Left cardiac atrium (tissue), 4 donors: ENCODE data around the gene IL12RB2. TPM values are rescaled to one million over a fixed set of nuclear protein-coding genes. Genes with fewer than 3 reads are reported as not detected.

Experiments used
- ATAC-seq, 2 donors: fragments of 200-7000 bp; cut with Tn5 transposase; one replicate each; pipeline ENCODE4 v1.9.1; 2020; ENCODE audit warnings: mild to moderate bottlenecking in 2 of 2, moderate library complexity in 2 of 2
- DNase-seq: peaks from one replicate; pipeline ENCODE4 v3.0.0-alpha.2; 2020
- intact Hi-C, 2 donors: fragments of 100-400 bp; cut with DNase I; formaldehyde crosslinking; loops; one replicate each; pipeline versions ENCODE4 v1.14.1 to v1.15.1; 2022 to 2023
- total RNA-seq, 2 donors: library from RNA; stranded (reverse); fragmentation: NEBNext Ultra II Directional; extraction: Animal tissue kit (Norgen Biotek cat#: 25700); gene quantifications; one replicate each; pipeline ENCODE4 v1.2.1, GENCODE V29; 2021
- donor health status: DM: no; HTN: yes; CAD: no.
- donor health status: DM: no; HTN: yes; CAD: no; lungs with severe emphysema.
- donor health status: DM: yes; HTN: yes; CAD: no.
- donor health status: Dilated cardiomyopathy.

Gene IL12RB2
- total RNA-seq, 2 donors from 2014 or later = 0.63 to 2.9 TPM

DNA sequence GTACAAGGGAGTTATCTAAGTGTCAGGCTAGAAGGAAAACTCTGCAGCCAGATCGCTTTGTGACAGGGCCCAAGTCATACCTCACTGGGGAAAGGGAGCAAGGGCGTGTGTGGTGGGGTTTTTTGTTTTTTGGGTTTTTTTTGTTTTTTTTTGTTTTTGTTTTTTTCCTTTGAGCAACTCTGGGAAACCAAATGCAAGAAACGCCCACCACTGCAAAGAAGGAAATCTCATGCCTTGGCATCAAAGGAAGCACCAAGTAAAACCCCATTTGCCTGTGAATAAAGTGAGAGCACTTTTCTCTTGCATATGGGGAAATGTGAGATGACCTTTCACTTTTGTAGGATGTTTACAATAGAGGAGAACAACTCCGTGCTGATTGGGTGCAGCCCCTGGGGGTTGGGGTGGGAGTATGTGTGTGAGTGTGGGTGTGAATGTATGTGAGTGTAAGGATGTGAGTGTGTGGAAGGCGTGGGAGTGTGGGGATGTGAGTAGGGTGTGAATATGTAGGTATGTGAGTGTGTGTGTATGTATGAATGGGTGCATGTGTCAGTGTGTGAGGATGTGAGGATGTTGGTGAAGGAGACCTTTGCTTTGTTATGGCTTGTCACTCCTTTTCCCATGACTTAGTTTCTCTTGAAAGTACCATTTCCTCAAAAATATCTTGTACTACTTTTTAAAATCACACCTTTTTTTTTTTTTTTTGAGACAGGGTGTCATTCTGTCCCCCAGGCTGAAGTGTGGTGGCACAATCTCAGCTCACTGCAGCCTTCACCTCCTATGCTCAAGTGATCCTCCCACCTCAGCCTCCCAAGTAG lies 34.6 kb downstream of the IL12RB2 start:
- no peak for DNase-seq
- intact Hi-C loops = no loop called here
- ATAC-seq = no peak

DNA sequence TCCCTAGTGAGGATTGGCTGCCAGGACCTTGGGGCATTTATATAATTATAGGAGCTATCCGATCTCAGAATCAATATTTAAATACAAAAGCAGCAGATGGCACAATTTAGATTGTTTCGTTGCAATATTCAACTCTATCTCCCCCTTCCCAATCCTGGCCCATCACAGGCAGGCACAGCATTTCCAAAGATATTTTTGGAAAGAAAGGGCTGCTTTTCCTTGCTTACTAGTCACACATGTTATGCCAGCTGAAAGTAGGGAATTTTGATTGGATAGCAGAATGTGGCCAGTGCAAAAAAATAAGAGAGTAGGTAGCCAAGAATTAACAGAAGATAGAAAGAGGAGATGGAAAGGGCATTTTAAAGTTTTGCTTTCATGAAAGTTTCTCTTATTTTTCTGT lies 37.9 kb downstream of the IL12RB2 start:
- intact Hi-C loops = no loop called here
- no peak for ATAC-seq
- no peak for DNase-seq

DNA sequence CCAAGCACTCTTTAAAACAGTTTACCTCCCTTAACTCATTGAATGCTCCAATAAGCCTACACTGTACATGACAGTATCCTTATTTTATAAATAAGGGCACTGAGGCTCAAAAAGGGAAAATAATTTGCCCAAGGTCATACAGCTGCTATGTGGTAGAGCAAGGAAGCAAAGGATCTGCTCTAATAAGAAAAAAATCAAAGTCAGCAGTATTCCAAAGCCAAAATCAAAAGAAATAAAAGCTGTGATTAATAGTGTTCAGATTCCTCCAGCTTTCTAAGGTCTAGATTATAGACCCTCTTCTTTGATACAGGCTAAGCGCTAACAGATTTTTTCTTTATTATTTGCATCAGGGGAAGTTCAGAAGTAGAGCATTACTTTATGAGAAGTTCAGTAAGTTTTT lies 39.3 kb downstream of the IL12RB2 start:
- DNase-seq = no peak
- no peak for ATAC-seq
- intact Hi-C loops = loop anchor here (2.0 kb wide), 1 partner anchor 142 kb away; no protein-coding TSS in a partner anchor

DNA sequence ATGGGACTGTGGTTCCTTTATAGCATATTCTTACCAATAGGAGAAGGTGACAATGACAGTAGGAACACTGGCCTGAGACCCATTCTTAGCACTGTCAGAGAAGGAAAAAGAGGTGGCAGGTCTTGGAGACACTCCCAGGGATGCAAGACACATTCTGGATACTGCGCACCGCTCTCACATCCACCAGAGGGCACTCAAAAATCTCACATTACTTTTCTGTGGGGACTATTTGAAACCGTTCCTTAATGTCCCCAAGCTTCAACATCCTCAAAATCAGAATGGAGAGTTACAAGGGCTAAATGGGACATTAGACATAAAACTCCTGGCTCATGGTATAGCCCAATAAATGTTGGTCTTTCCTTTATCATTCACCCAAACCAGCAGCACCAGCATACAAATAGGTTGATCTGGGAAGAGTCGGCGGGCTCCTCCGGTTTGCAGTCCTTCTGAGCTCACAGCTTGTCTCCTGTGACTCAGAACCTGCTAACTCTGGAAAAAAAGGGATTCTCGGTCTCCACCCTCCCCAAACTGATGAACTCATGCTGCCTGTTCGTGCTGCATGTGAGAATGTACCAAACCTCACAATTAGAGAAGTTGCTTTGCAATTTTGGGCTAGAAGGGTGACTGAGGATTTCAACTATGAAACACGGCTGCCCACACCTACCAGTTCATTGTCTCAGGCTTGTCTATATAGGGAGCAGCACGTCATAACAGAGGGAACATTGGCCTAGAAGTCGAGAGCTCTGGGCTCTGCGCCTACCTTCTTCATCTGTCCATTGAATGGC lies 40.2 kb downstream of the IL12RB2 start:
- intact Hi-C loops = loop anchor here (2.0 kb wide), 1 partner anchor 141 kb away; no protein-coding TSS in a partner anchor
- ATAC-seq (peak; percentile 78 to 81), DNase-seq (peak; percentile 26)

DNA sequence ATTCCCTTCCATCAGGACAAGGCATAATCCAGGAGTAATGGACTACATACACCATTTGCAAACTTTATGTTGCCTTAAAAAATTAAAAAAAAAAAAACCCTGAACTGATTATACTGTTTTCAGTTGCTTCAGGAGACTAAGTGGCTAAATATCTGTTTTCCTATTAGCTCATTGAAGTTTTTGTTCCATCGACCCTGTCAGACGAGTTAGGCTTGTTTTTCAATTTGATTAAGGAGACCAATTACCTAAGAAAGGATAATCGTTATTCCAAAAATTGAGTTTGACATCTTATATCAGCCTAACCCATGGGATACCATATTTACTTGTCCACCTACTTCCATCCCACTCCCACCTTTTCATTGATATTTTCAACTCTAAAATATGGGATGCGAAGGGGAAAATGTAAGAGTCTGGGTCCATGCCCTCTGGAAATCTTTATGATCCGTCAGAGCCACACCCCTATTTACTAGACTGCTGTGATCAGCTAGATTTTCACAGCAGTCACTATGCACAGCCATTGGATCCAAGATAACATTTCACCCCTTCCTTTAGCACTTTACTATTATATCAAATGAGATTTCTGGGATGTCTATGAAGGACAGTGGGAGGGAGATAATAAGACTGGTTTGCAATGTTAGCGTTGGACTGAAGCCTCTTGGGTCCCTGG lies 41.0 kb downstream of the IL12RB2 start:
- intact Hi-C loops = no loop called here
- no peak for DNase-seq
- no peak for ATAC-seq

DNA sequence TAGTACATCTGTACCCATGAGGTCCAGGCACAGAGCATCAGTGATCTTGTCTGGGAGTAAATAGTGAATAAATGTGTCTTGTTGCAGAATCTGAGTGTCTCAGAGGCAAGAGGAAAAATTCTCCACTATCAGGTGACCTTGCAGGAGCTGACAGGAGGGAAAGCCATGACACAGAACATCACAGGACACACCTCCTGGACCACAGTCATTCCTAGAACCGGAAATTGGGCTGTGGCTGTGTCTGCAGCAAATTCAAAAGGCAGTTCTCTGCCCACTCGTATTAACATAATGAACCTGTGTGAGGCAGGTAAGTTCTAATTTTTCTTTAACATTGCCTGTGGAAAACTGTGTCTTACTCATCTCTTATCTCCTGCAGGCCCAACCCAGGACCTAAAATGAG lies 43.1 kb downstream of the IL12RB2 start:
- DNase-seq (no peak), ATAC-seq (no peak)
- intact Hi-C loops = no loop called here

DNA sequence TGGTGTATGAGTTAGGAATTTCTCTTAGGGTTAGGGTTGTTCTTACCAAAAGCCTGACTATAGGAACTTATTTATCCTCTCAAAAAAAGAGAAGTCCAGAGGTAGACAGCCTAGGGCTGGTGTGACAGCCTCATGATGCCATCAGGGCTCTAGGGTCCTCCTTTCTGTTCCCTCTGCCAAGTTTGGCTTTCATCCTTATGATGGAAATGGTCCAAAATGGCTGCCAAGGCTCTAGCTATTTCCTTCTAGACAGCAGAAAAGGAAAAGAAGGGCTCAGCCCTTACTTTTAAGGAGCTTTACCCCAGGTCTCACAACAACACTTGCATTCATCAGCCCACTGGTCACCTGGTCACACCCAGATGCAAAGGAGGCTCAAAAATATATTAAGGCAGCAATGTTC lies 44.5 kb downstream of the IL12RB2 start:
- peak in 1 of 2 donors; percentile 47 for ATAC-seq
- intact Hi-C loops = no loop called here
- DNase-seq = no peak

DNA sequence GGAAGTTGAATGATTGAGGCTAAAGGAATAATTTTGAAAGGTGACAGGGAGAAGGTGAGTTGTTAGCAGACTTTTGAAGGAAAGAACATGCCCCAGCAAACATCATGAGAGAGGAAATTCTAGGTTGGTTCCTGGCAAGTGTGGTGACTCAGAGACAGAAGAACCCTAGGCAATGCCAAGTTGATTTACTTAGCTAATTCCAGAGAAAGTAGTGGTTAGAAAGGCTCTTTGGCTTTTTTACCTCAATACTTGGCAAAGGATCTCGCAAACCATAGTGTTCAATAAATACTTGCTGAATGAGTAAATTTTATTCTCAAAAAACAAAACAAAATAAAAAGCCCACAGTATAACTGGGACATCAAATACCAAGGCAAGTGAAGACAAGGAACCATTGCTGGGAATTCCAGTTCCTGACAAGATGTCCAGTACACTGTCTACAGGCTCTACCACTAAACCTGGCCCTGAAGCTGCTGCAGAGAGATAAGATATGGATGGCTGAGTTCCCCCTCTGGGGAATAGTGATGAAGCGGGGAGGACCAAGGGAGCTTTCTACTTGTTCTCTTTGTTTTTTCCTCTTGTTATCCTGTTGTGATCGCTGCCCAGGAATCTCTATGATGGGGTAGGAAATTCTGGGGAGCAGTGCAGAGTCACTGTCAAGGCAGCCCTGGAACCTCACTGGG lies 48.2 kb downstream of the IL12RB2 start:
- DNase-seq (no peak), ATAC-seq (no peak)
- intact Hi-C loops = no loop called here

DNA sequence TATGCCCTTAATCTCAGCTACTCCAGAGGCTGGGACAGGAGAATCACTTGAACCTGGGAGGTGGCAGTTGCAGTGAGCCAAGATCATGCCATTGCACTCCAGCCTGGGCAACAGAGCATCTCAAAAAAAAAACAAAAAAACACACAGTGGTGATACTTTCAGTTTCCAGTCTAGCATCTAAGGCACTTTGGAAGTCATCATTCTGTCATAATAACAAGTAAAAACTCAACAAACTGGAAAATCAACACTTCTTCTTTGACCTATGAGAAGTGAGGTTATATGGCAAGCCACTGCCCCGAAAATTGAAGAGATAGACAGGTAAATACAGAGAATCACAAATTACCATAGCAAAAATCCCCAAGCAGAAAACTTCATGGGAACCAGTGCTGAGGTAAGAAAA lies 51.9 kb downstream of the IL12RB2 start:
- ATAC-seq (no peak), DNase-seq (no peak)
- intact Hi-C loops = no loop called here

DNA sequence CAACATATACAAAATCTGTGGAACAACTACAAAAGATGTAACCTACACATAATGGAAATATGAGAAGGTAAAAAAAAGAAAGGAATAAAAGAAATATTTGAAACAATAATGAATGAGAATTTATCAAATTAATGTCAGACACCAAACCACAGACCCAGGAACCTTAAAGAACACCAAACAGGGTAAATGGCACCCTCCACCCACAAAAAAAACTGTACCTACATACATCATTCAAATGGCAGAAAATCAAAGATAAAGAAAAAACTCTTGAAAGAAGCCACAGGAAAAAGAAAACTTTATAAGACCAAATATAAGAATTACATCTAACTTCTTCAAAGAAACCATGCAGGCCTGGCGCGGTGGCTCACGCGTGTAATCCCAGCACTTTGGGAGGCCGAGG lies 54.0 kb downstream of the IL12RB2 start:
- ATAC-seq (no peak), DNase-seq (no peak)
- intact Hi-C loops = no loop called here

DNA sequence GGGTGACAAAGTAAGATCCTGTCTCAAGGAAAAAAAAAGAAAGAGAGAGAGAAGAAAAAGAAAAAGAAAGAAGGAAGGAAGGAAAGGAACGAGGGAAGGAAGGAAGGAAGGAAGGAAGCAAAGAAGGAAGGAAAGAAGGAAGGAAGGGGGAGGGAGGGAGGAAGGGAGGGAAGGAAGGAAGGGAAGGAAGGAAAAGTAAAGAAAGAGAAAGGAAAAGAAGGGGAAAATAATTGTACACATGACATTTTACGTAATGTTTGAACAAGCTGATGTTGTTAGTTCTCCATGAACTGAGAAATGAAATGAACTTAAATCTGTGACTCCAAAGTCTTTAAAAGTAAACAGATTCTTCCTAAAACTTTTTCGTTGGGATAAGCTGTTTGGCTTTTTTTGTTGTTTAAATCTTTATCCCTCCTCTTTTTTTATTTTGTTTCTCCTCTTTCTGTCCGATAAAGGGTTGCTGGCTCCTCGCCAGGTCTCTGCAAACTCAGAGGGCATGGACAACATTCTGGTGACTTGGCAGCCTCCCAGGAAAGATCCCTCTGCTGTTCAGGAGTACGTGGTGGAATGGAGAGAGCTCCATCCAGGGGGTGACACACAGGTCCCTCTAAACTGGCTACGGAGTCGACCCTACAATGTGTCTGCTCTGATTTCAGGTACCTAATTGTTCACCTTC lies 59.8 kb downstream of the IL12RB2 start:
- intact Hi-C loops = no loop called here
- ATAC-seq (peak in 1 of 2 donors; percentile 37), DNase-seq (peak; percentile 53)

DNA sequence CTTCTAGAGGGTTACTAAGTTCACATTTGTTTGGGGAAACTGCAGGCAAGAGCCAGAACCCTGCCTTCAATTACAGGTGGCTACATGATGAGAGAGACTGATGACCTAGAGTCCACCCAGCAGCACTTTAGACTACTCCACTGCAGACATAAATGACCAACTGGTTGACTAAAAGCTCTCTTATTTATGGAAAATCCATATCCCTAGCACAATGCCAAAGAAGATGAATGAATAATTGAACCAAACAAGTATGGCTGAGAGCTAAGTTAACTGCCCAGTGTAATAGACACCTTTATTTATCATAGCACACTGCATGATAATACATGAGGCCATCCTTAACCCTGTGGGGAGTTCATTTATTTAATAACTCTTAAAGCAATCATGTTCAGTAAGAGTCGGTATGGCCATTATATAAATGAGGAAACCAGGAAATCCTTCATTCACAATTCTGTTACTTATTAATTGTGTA lies 60.4 kb downstream of the IL12RB2 start:
- DNase-seq = no peak
- intact Hi-C loops = no loop called here
- no peak for ATAC-seq

DNA sequence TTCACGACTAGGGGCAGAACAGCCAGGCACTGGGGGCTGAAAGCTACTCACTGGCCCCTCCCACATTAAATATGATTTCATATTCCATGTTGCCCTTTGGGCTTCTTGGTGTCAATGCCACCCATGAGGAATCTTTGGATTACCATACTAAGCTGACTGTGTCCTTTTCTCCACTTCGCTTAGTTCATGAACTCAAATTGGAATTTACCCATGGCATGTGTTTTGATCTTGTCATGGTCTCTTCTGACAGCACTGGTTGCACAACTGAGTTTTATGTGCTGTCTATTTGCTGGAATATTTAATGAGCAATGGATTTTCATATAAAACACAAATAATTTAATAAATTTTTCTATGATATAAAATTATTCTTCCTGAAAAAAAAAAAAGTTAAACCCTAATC lies 63.4 kb downstream of the IL12RB2 start:
- intact Hi-C loops = no loop called here
- no peak for DNase-seq
- ATAC-seq = no peak

DNA sequence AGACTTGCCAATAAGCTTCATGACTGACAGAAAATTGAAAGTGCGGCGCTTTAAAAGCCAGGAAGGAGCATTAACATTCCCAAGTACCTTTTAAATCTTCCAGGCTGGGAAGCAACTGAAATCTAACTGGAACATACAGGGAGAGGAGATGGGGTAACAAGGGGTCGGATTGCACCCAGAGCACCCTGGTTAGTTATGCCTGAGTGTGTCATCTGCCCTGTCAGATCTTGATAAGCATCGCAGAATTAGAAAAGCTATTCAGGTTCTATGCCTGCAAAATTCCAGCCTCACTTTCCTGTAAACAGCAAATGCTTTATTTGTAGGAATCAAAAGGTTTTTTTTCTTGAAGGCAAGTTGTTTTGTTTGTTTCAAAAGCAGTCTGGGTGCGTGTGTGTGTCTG lies 64.0 kb downstream of the IL12RB2 start:
- intact Hi-C loops = no loop called here
- ATAC-seq = no peak
- DNase-seq = no peak

DNA sequence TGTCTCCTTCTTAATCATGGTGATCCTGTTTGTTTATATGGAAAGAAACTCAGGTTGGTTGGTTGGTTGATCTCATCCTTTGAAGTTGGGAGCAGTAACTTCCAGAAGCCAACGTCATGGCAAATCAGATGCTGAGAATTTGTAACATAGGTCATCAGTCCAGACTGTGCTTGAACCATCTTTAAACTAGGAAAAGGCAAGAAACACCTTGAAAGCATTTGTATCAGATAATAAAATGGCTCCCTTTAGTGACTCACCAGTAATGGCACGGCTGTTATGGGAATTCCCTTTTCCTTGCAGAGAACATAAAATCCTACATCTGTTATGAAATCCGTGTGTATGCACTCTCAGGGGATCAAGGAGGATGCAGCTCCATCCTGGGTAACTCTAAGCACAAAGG lies 64.5 kb downstream of the IL12RB2 start:
- DNase-seq (no peak), ATAC-seq (no peak)
- intact Hi-C loops = no loop called here

DNA sequence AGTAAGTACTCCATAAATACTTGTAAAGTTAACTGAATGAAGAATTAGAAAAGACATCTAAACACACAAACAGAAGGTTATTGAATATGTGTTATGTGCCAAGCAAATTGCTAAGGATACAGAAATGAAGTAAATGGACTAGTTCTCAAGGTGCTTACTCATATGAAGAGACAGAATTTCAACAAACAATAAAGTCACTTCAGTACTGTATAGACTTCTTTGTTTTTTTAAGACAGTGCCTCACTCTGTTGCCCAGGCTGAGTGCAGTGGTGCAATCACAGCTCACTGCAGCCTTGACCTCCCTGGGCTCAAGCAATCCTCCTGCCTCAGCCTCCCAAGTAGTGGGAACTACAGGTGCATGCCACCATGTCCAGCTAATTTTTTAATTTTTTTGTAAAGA lies 65.2 kb downstream of the IL12RB2 start:
- ATAC-seq (no peak), DNase-seq (no peak)
- intact Hi-C loops = no loop called here

DNA sequence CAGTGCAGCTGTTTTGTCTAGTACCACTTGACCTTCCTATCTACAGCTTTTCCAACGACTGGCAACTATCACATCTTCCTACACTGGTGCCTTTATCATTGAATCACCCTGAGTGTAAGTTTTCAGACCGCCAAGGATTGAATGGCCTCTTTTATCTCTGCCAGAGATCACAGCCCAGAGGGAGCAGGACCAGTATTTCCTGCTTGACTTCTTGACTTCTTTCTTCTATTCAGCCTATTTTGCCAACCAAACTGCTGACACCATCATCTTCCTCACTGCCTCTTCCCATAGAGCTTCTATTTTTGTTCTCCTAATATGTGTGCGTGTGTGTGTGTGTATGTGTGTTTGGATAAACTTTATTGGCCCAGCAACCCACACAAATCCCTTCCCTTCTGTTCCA lies 68.7 kb downstream of the IL12RB2 start:
- intact Hi-C loops = no loop called here
- ATAC-seq (no peak), DNase-seq (no peak)

DNA sequence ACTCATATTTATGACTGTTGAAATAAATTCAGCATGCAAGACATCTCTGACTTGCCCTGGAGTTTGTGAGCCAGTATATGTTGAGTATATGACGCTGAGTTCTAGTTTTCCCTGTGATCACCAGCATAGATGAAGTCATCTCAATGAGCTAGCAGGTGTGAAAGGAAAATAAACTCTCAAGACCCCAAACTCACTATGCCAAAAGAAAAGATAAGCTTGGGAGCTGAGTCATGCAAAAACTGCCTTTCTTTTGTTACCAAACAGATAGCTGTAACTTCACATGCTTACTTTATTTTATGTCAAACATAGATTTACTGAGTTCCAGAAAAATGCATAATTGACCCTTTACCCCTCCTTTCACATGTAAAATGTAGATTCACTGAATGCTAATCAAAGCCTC lies 69.6 kb downstream of the IL12RB2 start:
- ATAC-seq (no peak), DNase-seq (no peak)
- intact Hi-C loops = no loop called here

DNA sequence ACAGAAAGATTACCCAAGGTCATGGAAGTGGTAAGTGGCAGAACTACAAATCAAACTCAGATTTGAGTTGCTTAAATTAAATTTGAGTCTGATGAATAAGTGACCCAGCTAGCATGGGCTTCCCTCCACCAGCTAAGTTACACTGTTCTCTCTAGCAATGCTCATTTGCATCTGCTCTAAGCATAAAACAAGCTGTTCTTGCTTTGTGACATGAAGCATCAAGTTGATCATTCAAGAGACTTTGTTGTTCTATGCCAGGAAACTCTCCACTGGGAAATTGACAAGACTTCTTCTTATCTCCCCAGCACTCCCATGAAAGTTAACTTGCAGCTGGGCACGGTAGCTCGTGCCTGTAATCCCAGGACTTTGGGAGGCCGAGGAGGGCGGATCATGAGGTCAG lies 73.5 kb downstream of the IL12RB2 start:
- intact Hi-C loops = no loop called here
- ATAC-seq = no peak
- no peak for DNase-seq
